Dendritic cell treated with granulocyte-macrophage colony-stimulating factor and Interleukin-4, amounts not matched to agents 40 ng/mL and 50 ng/mL, for 4 days (primary cell): ENCODE measurements around the gene ZFAND3.

Experiments
- H3K27ac Mint-ChIP-seq: one replicate; pipeline ENCODE4 v1.8.0; 2022; ENCODE audit warnings: mild to moderate bottlenecking, mixed read lengths
- H3K27me3 Mint-ChIP-seq: one replicate; pipeline ENCODE4 v1.8.0; 2022; ENCODE audit warnings: mild to moderate bottlenecking, mixed read lengths
- H3K36me3 Mint-ChIP-seq: one replicate; pipeline ENCODE4 v1.8.0; 2022; ENCODE audit warnings: low read depth, mixed read lengths
- H3K4me1 Mint-ChIP-seq: one replicate; pipeline ENCODE4 v1.8.0; 2022; ENCODE audit warnings: low read depth, mixed read lengths
- H3K4me3 Mint-ChIP-seq: one replicate; pipeline ENCODE4 v1.8.0; 2022; ENCODE audit warnings: mild to moderate bottlenecking, moderate library complexity, mixed read lengths
- H3K9me3 Mint-ChIP-seq: one replicate; pipeline ENCODE4 v1.8.0; 2022; ENCODE audit warnings: mixed read lengths
- intact Hi-C: fragments of 100-400 bp; cut with micrococcal nuclease; formaldehyde crosslinking; loops from one replicate; pipeline ENCODE4 v1.15.0; 2022

The ZFAND3 gene

GRCh38 chr6:37807656-37808055 lies 11.9 kb upstream of the ZFAND3 start:
- H3K27ac Mint-ChIP-seq = no peak overlapping the region
- no peak overlapping the region for H3K4me3 Mint-ChIP-seq
- peaks cover 19% of the 10 kb centered on the region for H3K27me3 Mint-ChIP-seq
- intact Hi-C loops = no loop called here
- H3K9me3 Mint-ChIP-seq = no peaks in the 10 kb centered on the region
- H3K36me3 Mint-ChIP-seq = no peaks in the 10 kb centered on the region
- peaks cover 24% of the 10 kb centered on the region for H3K4me1 Mint-ChIP-seq

- H3K4me3 Mint-ChIP-seq = no peak overlapping the region
- H3K9me3 Mint-ChIP-seq = no peaks in the 10 kb centered on the region
- H3K27me3 Mint-ChIP-seq = peaks cover 19% of the 10 kb centered on the region
- peaks cover 8% of the 10 kb centered on the region for H3K4me1 Mint-ChIP-seq
- no peaks in the 10 kb centered on the region for H3K36me3 Mint-ChIP-seq
- H3K27ac Mint-ChIP-seq = no peak overlapping the region
- intact Hi-C loops = no loop called here
These were observed 10.4 kb upstream of the ZFAND3 start for GRCh38 chr6:37809197-37809543.

- no peak overlapping the region for H3K27ac Mint-ChIP-seq
- no peak overlapping the region for H3K4me3 Mint-ChIP-seq
- H3K27me3 Mint-ChIP-seq = peaks cover 17% of the 10 kb centered on the region
- no peaks in the 10 kb centered on the region for H3K4me1 Mint-ChIP-seq
- H3K9me3 Mint-ChIP-seq = no peaks in the 10 kb centered on the region
- intact Hi-C loops = no loop called here
- no peaks in the 10 kb centered on the region for H3K36me3 Mint-ChIP-seq
These were observed 6.7 kb upstream of the ZFAND3 start for GRCh38 chr6:37812841-37813240.

GRCh38 chr6:37814374-37814773 lies 5.2 kb upstream of the ZFAND3 start:
- H3K9me3 Mint-ChIP-seq = no peaks in the 10 kb centered on the region
- H3K27ac Mint-ChIP-seq = no peak overlapping the region
- H3K36me3 Mint-ChIP-seq = peaks cover 6% of the 10 kb centered on the region
- peaks cover 7% of the 10 kb centered on the region for H3K4me1 Mint-ChIP-seq
- H3K4me3 Mint-ChIP-seq = no peak overlapping the region
- intact Hi-C loops = no loop called here
- H3K27me3 Mint-ChIP-seq = peaks cover 4% of the 10 kb centered on the region

DNA sequence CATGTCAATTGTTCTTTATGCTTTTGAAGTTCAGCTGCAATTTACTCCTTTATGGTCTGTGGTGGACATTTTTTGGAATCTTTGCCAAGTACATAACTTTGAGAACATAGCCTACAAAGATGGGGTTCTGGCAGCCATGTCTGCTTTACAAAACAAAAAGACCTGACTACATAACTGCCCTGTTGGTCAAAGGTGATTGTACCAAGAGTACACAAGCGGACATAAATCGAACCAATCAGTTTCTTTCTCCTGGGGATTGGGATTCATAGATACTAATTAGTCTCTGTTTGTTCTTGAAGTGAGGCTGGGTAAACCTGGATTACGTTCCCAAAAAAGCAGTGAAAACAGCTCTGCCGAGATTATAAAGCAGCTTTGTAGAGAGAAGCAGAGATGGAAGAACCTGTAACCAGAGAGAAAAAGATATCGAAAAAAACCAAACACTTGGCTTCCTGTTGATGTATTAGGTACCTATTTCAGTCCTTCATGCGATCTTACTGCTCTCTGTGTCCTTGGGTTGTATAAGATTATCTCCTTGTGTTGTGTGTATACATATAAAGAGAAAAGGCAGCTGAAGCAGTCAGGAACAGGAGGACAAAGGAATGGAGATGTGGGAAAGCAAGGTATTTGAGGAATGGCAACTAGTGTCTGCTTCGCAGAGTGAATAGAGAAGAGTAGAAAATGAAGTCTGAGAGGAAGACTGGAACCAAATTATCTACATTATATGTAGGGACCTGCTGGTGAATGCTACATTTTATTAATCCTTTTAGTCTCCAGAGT lies 2.7 kb upstream of the ZFAND3 start:
- H3K27me3 Mint-ChIP-seq = no peaks in the 10 kb centered on the region
- no peak overlapping the region for H3K4me3 Mint-ChIP-seq
- H3K9me3 Mint-ChIP-seq = no peaks in the 10 kb centered on the region
- H3K27ac Mint-ChIP-seq = no peak overlapping the region
- peaks cover 8% of the 10 kb centered on the region for H3K36me3 Mint-ChIP-seq
- H3K4me1 Mint-ChIP-seq = peaks cover 17% of the 10 kb centered on the region
- intact Hi-C loops = no loop called here

DNA sequence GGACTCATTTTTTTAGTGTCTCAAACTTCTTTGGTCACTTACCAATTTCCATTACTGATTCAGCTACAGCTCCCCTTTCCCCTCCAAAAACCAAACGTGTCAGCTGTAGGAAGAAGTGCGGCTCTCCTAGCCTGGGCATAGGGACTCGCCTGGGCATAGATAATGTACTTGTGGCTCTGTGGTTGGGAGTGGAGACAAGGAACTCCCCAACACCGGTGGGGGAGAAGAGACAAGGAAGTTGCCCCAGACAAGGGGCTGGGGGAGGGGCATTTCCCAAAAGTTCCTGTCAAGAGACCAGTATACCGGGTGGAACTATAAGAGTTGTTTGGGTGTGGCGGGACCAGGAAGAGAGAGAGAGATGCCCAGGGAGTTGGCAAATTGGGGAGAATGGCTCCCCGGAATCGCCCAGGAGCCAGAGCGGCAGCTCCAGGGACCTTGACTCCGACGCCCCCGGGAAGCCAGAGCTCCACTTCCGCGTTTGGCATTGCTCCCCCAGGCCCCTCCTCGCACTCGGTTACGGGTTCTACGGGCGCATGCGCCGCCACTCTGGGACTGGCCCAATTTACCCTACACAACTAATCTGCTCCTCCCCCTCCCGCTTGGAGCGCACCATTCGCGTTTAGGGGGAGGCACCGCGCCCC lies 871 bp upstream of the ZFAND3 start:
- H3K27me3 Mint-ChIP-seq = no peaks in the 10 kb centered on the region
- intact Hi-C loops = no loop called here
- H3K27ac Mint-ChIP-seq = peak overlapping the region; percentile 99
- peaks cover 34% of the 10 kb centered on the region for H3K4me1 Mint-ChIP-seq
- no peaks in the 10 kb centered on the region for H3K9me3 Mint-ChIP-seq
- peak overlapping the region; percentile 99 for H3K4me3 Mint-ChIP-seq
- H3K36me3 Mint-ChIP-seq = peaks cover 22% of the 10 kb centered on the region

DNA sequence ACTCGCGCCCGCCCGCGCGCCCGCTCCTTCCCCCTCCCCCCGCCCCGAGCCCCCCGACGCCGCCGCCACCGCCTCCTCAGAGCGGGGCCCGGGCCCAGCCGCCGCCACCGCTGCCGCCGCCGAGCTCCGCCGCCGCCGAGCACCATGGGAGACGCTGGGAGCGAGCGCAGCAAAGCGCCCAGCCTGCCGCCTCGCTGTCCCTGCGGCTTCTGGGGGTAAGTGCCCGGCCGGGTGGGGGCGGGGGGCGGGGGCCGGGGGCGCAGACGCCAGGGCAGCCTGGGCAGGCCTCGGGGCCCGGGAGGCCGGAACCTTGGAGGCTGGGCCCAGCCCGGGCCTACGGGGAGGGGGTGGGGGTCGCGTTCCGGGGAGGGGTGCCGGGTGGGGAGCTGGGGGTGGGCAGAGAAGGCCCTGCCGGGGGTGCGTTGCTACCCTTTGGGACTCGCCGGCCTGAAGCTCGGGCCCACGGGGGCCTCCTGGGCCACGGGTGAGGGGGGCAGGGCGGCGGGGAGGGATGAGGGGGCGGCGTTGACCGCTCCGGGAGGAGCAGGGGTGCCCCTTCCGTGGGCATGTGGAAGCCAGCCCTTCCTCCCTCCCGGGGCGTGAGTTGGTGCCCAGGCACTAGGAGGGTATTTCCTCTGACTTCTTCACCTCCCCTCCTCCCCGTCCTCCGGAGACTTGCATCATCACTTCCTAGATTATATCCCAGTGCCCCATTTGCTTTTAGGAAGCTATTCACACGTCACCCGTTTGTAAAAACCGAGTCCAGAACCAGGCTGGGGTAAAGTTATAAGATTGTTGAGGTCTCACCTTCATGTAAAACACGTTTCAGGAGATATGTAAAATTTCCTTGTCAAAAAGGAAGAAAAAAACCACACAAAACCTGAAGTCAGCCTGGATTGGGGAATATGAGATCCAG lies 533 bp downstream of the ZFAND3 start:
- H3K27me3 Mint-ChIP-seq = no peaks in the 10 kb centered on the region
- intact Hi-C loops = no loop called here
- peak overlapping the region; percentile 99 for H3K27ac Mint-ChIP-seq
- H3K9me3 Mint-ChIP-seq = no peaks in the 10 kb centered on the region
- peaks cover 41% of the 10 kb centered on the region for H3K4me1 Mint-ChIP-seq
- H3K4me3 Mint-ChIP-seq = peak overlapping the region; percentile 99
- H3K36me3 Mint-ChIP-seq = peaks cover 22% of the 10 kb centered on the region

- Mint-ChIP-seq H3K4me1 (peaks cover 46% of the 10 kb centered on the region), H3K9me3 (no peaks in the 10 kb centered on the region), H3K27ac (peak overlapping the region; percentile 99), H3K4me3 (peak overlapping the region; percentile 77), H3K27me3 (no peaks in the 10 kb centered on the region), H3K36me3 (peaks cover 22% of the 10 kb centered on the region)
- intact Hi-C loops = no loop called here
These were observed 1.2 kb downstream of the ZFAND3 start for GRCh38 chr6:37820718-37821079.

GRCh38 chr6:37821446-37821845 lies 1.9 kb downstream of the ZFAND3 start:
- peak overlapping the region; percentile 99 for H3K27ac Mint-ChIP-seq
- no peaks in the 10 kb centered on the region for H3K27me3 Mint-ChIP-seq
- intact Hi-C loops = no loop called here
- H3K9me3 Mint-ChIP-seq = no peaks in the 10 kb centered on the region
- H3K4me1 Mint-ChIP-seq = peaks cover 54% of the 10 kb centered on the region
- no peak overlapping the region for H3K4me3 Mint-ChIP-seq
- H3K36me3 Mint-ChIP-seq = peaks cover 26% of the 10 kb centered on the region

GRCh38 chr6:37822851-37823682 lies 3.5 kb downstream of the ZFAND3 start:
- Mint-ChIP-seq H3K27ac (no peak overlapping the region), H3K27me3 (no peaks in the 10 kb centered on the region), H3K4me1 (peaks cover 65% of the 10 kb centered on the region), H3K4me3 (no peak overlapping the region), H3K9me3 (no peaks in the 10 kb centered on the region), H3K36me3 (peaks cover 28% of the 10 kb centered on the region)
- intact Hi-C loops = no loop called here

DNA sequence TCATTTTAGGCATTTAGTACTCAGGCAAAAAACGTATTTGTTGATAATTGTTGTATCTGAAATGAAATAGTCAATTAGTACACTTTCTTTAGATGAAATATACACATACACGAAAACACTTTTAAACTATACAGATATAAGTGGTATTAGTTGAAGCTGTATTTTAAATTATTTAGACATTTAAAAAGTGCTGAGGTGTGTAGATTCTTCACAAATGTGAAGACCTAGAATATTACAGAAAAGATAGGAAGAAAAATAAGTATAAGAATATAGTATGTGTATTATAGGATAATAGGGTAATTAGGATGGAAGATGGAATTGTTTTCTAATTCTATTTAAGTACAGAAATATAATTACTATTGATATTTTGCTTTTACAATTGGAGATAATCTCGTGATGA lies 4.6 kb downstream of the ZFAND3 start:
- H3K4me1 Mint-ChIP-seq = peaks cover 59% of the 10 kb centered on the region
- intact Hi-C loops = no loop called here
- peaks cover 22% of the 10 kb centered on the region for H3K36me3 Mint-ChIP-seq
- H3K9me3 Mint-ChIP-seq = no peaks in the 10 kb centered on the region
- no peak overlapping the region for H3K27ac Mint-ChIP-seq
- no peaks in the 10 kb centered on the region for H3K27me3 Mint-ChIP-seq
- no peak overlapping the region for H3K4me3 Mint-ChIP-seq

- no peaks in the 10 kb centered on the region for H3K9me3 Mint-ChIP-seq
- peak overlapping the region; percentile 65 for H3K27ac Mint-ChIP-seq
- no peak overlapping the region for H3K4me3 Mint-ChIP-seq
- peaks cover 66% of the 10 kb centered on the region for H3K4me1 Mint-ChIP-seq
- intact Hi-C loops = no loop called here
- peaks cover 22% of the 10 kb centered on the region for H3K36me3 Mint-ChIP-seq
- no peaks in the 10 kb centered on the region for H3K27me3 Mint-ChIP-seq
These were observed 6.7 kb downstream of the ZFAND3 start for GRCh38 chr6:37826188-37826587.

GRCh38 chr6:37826993-37827392 lies 7.5 kb downstream of the ZFAND3 start:
- intact Hi-C loops = no loop called here
- H3K4me1 Mint-ChIP-seq = peaks cover 68% of the 10 kb centered on the region
- H3K27me3 Mint-ChIP-seq = no peaks in the 10 kb centered on the region
- H3K36me3 Mint-ChIP-seq = peaks cover 19% of the 10 kb centered on the region
- H3K9me3 Mint-ChIP-seq = no peaks in the 10 kb centered on the region
- H3K27ac Mint-ChIP-seq = no peak overlapping the region
- no peak overlapping the region for H3K4me3 Mint-ChIP-seq
